Measurements from ENCODE around the gene ROGDI. TPM values are rescaled to one million over a fixed set of nuclear protein-coding genes. Genes with fewer than 3 reads are reported as not detected.

ROGDI gene
- total RNA-seq, 2 experiments from 2014 or later, result 6.3 to 7.6 TPM

GRCh38 chr16:4846503-4846900 lies 44.1 kb upstream of the ROGDI start:
- Histone ChIP-seq H3K79me2 (ENCODE audit: insufficient read depth, low read depth, low read length) (peaks cover 78% of the 10 kb centered on the region), H3K4me1 (ENCODE audit: insufficient read depth, low read length, poor library complexity, severe bottlenecking) (peaks cover 38% of the 10 kb centered on the region), H2AFZ (ENCODE audit: low read length) (peak overlapping the region; percentile 45; the same call in 1 of the 2 replicates), H3K9me3 (ENCODE audit: low read length) (no peaks in the 10 kb centered on the region), H3K9me2 (ENCODE audit: insufficient read depth, low read length) (no peaks in the 10 kb centered on the region), H4K20me1 (ENCODE audit: insufficient read depth, low read length) (peaks cover 38% of the 10 kb centered on the region), H3K27ac (ENCODE audit: low read depth, low read length, poor library complexity, severe bottlenecking) (peak overlapping the region; percentile 52), H3K4me3 (ENCODE audit: low read depth, low read length, poor library complexity, severe bottlenecking) (peak overlapping the region; percentile 96), H3K4me2 (ENCODE audit: low read length) (peak overlapping the region; percentile 94), H3K36me3 (ENCODE audit: insufficient read depth, low read length) (peaks cover 49% of the 10 kb centered on the region)
- BruUV-seq (replicated peaks), result no TSS peak
- ChIA-PET CTCF (ENCODE audit: unreplicated experiment) (no interaction called here), POLR2A (interaction anchor here (0.6 to 1.0 kb wide), 3 partner anchors 16 to 39 kb away, joined by 3 read pairs; no protein-coding TSS in a partner anchor)
- DNase-seq (ENCODE audit: low spot score), result peak; percentile 55
- intact Hi-C loops (cut with micrococcal nuclease; ENCODE audit: unreplicated experiment), result loop anchor here (2.0 to 10.0 kb wide), 4 partner anchors 44 to 422 kb away; partner anchors contain the start of genes ANKS3, DNAAF8, DNAJA3 and ROGDI
- TF ChIP-seq, protein P1, sequence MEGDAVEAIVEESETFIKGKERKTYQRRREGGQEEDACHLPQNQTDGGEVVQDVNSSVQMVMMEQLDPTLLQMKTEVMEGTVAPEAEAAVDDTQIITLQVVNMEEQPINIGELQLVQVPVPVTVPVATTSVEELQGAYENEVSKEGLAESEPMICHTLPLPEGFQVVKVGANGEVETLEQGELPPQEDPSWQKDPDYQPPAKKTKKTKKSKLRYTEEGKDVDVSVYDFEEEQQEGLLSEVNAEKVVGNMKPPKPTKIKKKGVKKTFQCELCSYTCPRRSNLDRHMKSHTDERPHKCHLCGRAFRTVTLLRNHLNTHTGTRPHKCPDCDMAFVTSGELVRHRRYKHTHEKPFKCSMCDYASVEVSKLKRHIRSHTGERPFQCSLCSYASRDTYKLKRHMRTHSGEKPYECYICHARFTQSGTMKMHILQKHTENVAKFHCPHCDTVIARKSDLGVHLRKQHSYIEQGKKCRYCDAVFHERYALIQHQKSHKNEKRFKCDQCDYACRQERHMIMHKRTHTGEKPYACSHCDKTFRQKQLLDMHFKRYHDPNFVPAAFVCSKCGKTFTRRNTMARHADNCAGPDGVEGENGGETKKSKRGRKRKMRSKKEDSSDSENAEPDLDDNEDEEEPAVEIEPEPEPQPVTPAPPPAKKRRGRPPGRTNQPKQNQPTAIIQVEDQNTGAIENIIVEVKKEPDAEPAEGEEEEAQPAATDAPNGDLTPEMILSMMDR (conservative IDR thresholded peaks at IDR 0.05; ENCODE audit: low read length), result no peak
- no peak for TF ChIP-seq EZH2phosphoT487 (IDR thresholded peaks at IDR 0.05; ENCODE audit: borderline replicate concordance, low read depth, low read length)

DNA sequence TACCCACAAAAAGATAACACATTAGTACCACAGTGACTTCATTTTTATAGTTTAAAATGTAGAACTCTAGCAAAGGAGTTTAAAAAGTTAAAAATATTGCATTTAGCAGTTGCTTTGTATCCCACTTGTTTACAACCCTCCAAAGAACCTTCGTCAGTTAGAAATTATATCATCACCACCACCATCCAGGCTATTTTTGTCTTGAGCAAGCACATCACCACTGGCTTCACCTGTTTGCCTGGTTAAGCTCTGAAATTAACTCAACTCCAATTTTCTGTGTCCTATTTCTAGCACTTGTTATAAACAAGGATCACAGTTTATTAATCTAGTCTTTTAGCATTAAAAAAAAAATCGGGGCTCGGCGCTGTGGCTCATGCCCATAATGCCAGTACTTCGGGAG lies 38.6 kb upstream of the ROGDI start:
- Histone ChIP-seq H3K9me2 (ENCODE audit: insufficient read depth, low read length) (no peaks in the 10 kb centered on the region), H3K4me3 (ENCODE audit: low read depth, low read length, poor library complexity, severe bottlenecking) (no peak overlapping the region), H3K4me1 (ENCODE audit: insufficient read depth, low read length, poor library complexity, severe bottlenecking) (peaks cover 7% of the 10 kb centered on the region), H4K20me1 (ENCODE audit: insufficient read depth, low read length) (peaks cover 10% of the 10 kb centered on the region; the same call in 1 of the 2 replicates), H3K27ac (ENCODE audit: low read depth, low read length, poor library complexity, severe bottlenecking) (no peak overlapping the region), H2AFZ (ENCODE audit: low read length) (no peak overlapping the region), H3K79me2 (ENCODE audit: insufficient read depth, low read depth, low read length) (peaks cover 27% of the 10 kb centered on the region), H3K9me3 (ENCODE audit: low read length) (no peaks in the 10 kb centered on the region), H3K36me3 (ENCODE audit: insufficient read depth, low read length) (peaks cover 88% of the 10 kb centered on the region), H3K4me2 (ENCODE audit: low read length) (no peak overlapping the region)
- ChIA-PET CTCF (ENCODE audit: unreplicated experiment) (no interaction called here), POLR2A (interaction anchor here (0.6 kb wide), 1 partner anchor 11 kb away, joined by 3 read pairs; no protein-coding TSS in a partner anchor)
- DNase-seq (ENCODE audit: low spot score), result no peak
- TF ChIP-seq, protein P1 (conservative IDR thresholded peaks at IDR 0.05; ENCODE audit: low read length), result no peak
- TF ChIP-seq EZH2phosphoT487 (IDR thresholded peaks at IDR 0.05; ENCODE audit: borderline replicate concordance, low read depth, low read length), result no peak
- BruUV-seq (replicated peaks), result no TSS peak
- intact Hi-C loops (cut with micrococcal nuclease; ENCODE audit: unreplicated experiment), result loop anchor here (10.0 kb wide), 1 partner anchor 416 kb away; the partner anchor contains the start of gene DNAJA3

DNA sequence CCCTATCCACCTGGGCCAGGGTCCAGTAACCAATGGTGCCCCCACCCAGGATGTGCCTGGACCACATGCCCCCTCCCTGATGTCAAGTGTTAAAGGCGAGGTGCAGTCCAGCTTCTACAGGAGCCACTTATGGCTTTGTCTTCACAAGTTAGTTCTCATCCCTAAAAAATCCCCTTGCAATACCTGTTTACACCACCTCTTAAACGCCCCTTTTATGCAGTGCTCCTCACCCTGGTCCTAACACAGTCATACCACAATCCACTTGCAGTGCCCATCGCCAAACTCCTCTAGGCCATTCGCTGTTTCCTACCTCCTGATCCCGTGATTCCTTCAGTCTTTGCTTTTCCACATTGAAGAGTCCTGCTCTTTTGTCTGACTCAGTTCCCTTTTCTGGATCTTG lies 37.5 kb upstream of the ROGDI start:
- Histone ChIP-seq H3K4me1 (ENCODE audit: insufficient read depth, low read length, poor library complexity, severe bottlenecking) (no peaks in the 10 kb centered on the region), H3K4me2 (ENCODE audit: low read length) (no peak overlapping the region), H3K9me2 (ENCODE audit: insufficient read depth, low read length) (no peaks in the 10 kb centered on the region), H3K36me3 (ENCODE audit: insufficient read depth, low read length) (peaks cover 93% of the 10 kb centered on the region), H3K79me2 (ENCODE audit: insufficient read depth, low read depth, low read length) (peaks cover 16% of the 10 kb centered on the region; the same call in 1 of the 2 replicates), H3K9me3 (ENCODE audit: low read length) (no peaks in the 10 kb centered on the region), H2AFZ (ENCODE audit: low read length) (no peak overlapping the region), H4K20me1 (ENCODE audit: insufficient read depth, low read length) (0 out of 2 replicates have a peak, but pooled peaks cover 4% of the 10 kb centered on the region), H3K4me3 (ENCODE audit: low read depth, low read length, poor library complexity, severe bottlenecking) (no peak overlapping the region), H3K27ac (ENCODE audit: low read depth, low read length, poor library complexity, severe bottlenecking) (no peak overlapping the region)
- POLR2A ChIA-PET, result no interaction called here
- no peak for DNase-seq (ENCODE audit: low spot score)
- BruUV-seq (replicated peaks), result no TSS peak
- intact Hi-C loops (cut with micrococcal nuclease; ENCODE audit: unreplicated experiment), result loop anchor here (10.0 kb wide), 1 partner anchor 415 kb away; the partner anchor contains the start of gene DNAJA3
- CTCF ChIA-PET (ENCODE audit: unreplicated experiment), result no interaction called here
- no peak for TF ChIP-seq EZH2phosphoT487 (IDR thresholded peaks at IDR 0.05; ENCODE audit: borderline replicate concordance, low read depth, low read length)
- TF ChIP-seq, protein P1 (conservative IDR thresholded peaks at IDR 0.05; ENCODE audit: low read length), result no peak

Data from OCI-LY7 (cell line).